ENCODE results near the gene TRIM34.
"Not testable (repeated sequence)": the region's sequence is repeated elsewhere in the genome, so short reads cannot be mapped to it uniquely, and the experiment has no call there.

Gene TRIM34

GRCh38 chr11:5688482-5688881 lies 63.7 kb downstream of the TRIM34 start:
- no peak for DNase-seq

GRCh38 chr11:5689551-5689983 lies 64.8 kb downstream of the TRIM34 start, which contains the start of gene TRIM22:
TSS of gene TRIM22 (plus strand) at chr11:5689790. CDS start at chr11:5696233, 6,443 bp downstream.
- DNase-seq: no peak

DNA sequence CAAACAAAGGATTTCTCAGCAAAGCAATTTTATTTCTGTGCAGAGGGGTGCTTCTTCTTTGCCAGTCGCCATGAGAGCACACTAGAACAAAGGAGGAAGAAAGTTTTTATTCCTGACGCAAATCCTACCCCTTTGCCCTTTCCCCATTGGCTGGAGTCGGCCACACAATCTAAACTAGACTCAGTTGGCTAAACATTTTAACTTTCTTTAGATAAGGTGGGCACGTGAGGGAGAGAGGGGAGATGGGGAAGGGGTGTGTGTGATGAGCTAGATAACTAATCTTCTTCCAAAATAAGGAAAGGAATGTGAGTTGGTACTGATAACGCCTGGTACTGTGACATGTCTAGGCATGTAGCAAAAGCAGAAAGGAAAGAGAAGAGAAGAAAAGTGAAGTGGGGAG lies 65.4 kb downstream of the TRIM34 start:
- no peak for DNase-seq

DNA sequence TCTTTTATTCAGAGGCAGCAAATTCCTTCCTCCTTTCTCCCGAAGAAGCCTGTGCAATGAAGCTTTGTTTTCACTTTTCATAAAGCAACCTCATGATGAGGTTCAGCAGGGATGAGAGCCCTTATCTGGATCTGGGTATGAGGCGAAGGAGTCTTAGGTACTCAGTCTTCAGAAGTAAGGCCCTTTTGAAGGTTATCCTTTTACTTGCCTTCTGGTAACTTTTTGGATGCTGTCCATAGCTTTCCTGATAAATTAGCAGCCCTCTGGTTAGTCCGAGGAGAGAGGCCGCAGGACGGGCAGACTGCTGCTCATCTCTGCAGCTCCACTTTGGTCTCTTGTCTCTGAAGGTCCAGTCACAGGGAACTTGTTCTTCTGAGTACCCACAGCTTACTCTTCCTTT lies 65.9 kb downstream of the TRIM34 start:
- no peak for DNase-seq

DNA sequence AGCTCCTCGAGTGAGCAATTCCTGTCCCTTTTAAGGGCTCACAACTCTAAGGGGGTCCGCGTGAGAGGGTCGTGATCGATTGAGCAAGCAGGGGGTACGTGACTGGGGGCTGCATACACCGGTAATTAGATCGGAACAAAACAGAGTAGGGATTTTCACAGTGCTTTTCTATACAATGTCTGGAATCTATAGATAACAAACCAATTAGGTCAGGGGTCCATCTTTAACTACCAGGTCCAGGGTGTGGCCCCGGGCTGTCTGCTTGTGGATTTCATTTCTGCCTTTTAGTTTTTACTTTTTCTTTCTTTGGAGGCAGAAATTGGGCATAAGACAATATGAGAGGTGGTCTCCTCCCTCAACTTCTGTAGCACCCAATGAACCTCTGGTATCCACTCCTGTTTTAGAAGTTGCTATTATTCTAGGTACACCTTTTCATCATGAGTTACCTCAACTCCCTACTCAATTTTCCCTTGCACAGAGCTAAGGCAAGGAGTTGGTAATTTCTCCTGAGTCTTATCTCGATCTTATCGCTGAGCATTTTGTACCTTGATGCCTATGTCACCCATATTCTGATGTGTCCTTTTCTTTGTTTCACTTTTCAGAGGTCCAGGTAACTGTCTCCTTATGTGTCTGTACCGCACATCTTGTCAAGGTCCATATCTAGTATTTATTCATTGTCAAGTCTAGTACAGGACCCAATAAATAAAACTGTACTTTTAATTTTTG lies 66.6 kb downstream of the TRIM34 start:
- not testable (repeated sequence) for DNase-seq

DNA sequence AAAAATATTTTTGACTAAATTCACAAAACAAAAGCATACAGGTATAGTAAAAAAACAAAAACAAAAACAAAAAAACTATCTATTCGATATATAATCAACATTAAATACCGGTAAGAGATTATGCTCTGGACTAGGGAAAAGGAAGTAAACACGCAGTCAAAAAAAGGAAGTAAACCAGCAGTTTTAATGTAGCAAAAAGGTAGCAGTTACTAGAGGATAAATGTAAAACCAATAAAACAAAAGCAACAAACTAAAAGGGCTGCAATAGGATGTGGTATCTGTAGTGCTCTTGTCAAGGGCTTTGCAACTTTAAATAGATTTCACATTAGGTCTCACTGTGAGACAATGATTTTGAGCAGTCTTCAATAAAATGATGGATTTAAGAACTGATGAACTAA lies 67.2 kb downstream of the TRIM34 start:
- DNase-seq: no peak

All from NCI-H2081 (cell line).